HEK293 (cell line): ENCODE results near the gene MUC5AC.

ENCODE experiments used
- CTCF ChIA-PET: fragments of 350-600 bp; formaldehyde crosslinking; extraction: SDS; loops from one replicate; lab custom pipeline; 2021; ENCODE audit warnings: antibody characterized with exemption; lab: Yijun Ruan, JAX
- POLR2A ChIA-PET: fragments of 300-600 bp; formaldehyde crosslinking; extraction: SDS; loops from one replicate; lab custom pipeline; 2020; ENCODE audit warnings: antibody characterized with exemption, inconsistent platforms; lab: Yijun Ruan, JAX
- H3K27ac ChIP-seq: fragments of 200-500 bp; sonication (Bioruptor generic); 2 replicates; pipeline ENCODE4 v1.5.1; 2014; ENCODE audit warnings: low read depth, low read length, control low read depth, inconsistent platforms; ENCODE audit errors: extremely low read depth
- H3K36me3 ChIP-seq, 2 experiments: fragments of 200-500 bp in 1 of 2; sonication (Bioruptor generic) in 1 of 2; 1 replicate in 1 of 2; 2 replicates in 1 of 2; pipeline ENCODE4 v1.5.1; 2014 to 2017; ENCODE audit warnings: inconsistent platforms in 2 of 2, low read length in 2 of 2; ENCODE audit not compliant: control insufficient read depth in 2 of 2, insufficient read depth in 1 of 2
- H3K4me1 ChIP-seq: fragments of 200-500 bp; sonication (Bioruptor generic); 2 replicates; pipeline ENCODE4 v1.5.1; 2014; ENCODE audit warnings: mild to moderate bottlenecking, low read length, inconsistent platforms; ENCODE audit not compliant: control insufficient read depth, insufficient read depth
- H3K4me3 ChIP-seq: 2 replicates; pipeline ENCODE4 v1.5.1; 2011; ENCODE audit warnings: low read depth, mild to moderate bottlenecking, control low read depth, low read length, moderate library complexity
- H3K9me3 ChIP-seq: fragments of 200-500 bp; sonication (Bioruptor generic); 2 replicates; pipeline ENCODE4 v1.5.1; 2014; ENCODE audit warnings: low read depth, low read length, inconsistent platforms; ENCODE audit not compliant: control insufficient read depth, insufficient read depth
- KLF1 ChIP-seq: fragments of 450-650 bp; formaldehyde crosslinking; IDR thresholded peaks from 2 replicates; pipeline ENCODE4 v1.5.1; 2016; ENCODE audit warnings: missing biosample characterization, missing genetic modification characterization
- MEIS1 ChIP-seq: sonication (generic); formaldehyde crosslinking; IDR thresholded peaks from 2 replicates; pipeline ENCODE4 v1.8.1; 2022; ENCODE audit warnings: missing genetic modification reagents, mild to moderate bottlenecking, borderline replicate concordance
- MYNN ChIP-seq: fragments of 450-650 bp; formaldehyde crosslinking; IDR thresholded peaks from 2 replicates; pipeline ENCODE4 v1.5.1; 2016; ENCODE audit warnings: missing biosample characterization, missing genetic modification characterization, borderline replicate concordance
- WT1 ChIP-seq: fragments of 450-650 bp; formaldehyde crosslinking; IDR thresholded peaks from 2 replicates; pipeline ENCODE4 v1.5.1; 2016; ENCODE audit warnings: missing biosample characterization, missing genetic modification characterization
- ZBTB21 ChIP-seq: fragments of 450-650 bp; formaldehyde crosslinking; IDR thresholded peaks from 2 replicates; pipeline ENCODE4 v1.5.1; 2017; ENCODE audit warnings: missing biosample characterization, missing genetic modification characterization
- ZFP41 ChIP-seq: fragments of 450-650 bp; formaldehyde crosslinking; IDR thresholded peaks from 2 replicates; pipeline ENCODE4 v1.5.1; 2016; ENCODE audit warnings: missing biosample characterization, missing genetic modification characterization, borderline replicate concordance
- ZIC2 ChIP-seq: fragments of 450-650 bp; formaldehyde crosslinking; IDR thresholded peaks from 2 replicates; pipeline ENCODE4 v1.5.1; 2016; ENCODE audit warnings: missing biosample characterization, missing genetic modification characterization
- ZNF133 ChIP-seq: fragments of 450-650 bp; formaldehyde crosslinking; IDR thresholded peaks from 2 replicates; pipeline ENCODE4 v1.5.1; 2016; ENCODE audit warnings: missing biosample characterization, missing genetic modification characterization
- ZNF157 ChIP-seq: fragments of 450-650 bp; formaldehyde crosslinking; IDR thresholded peaks from 2 replicates; pipeline ENCODE4 v1.5.1; 2016; ENCODE audit warnings: missing biosample characterization, missing genetic modification characterization
- ZNF19 ChIP-seq: fragments of 450-650 bp; formaldehyde crosslinking; IDR thresholded peaks from 2 replicates; pipeline ENCODE4; 2016; ENCODE audit warnings: missing biosample characterization, missing genetic modification characterization, low read depth
- ZNF202 ChIP-seq: fragments of 450-650 bp; formaldehyde crosslinking; IDR thresholded peaks from 2 replicates; pipeline ENCODE4 v1.5.1; 2016; ENCODE audit warnings: missing biosample characterization, missing genetic modification characterization, borderline replicate concordance
- ZNF221 ChIP-seq: fragments of 450-650 bp; formaldehyde crosslinking; IDR thresholded peaks from 2 replicates; pipeline ENCODE4 v1.5.1; 2017; ENCODE audit warnings: missing biosample characterization, missing genetic modification characterization, borderline replicate concordance
- ZNF248 ChIP-seq: fragments of 450-650 bp; formaldehyde crosslinking; IDR thresholded peaks from 2 replicates; pipeline ENCODE4 v1.5.1; 2017; ENCODE audit warnings: missing biosample characterization, missing genetic modification characterization
- ZNF404 ChIP-seq: fragments of 450-650 bp; formaldehyde crosslinking; IDR thresholded peaks from 2 replicates; pipeline ENCODE4 v1.5.1; 2017; ENCODE audit warnings: missing biosample characterization, missing genetic modification characterization
- ZNF510 ChIP-seq: fragments of 450-650 bp; formaldehyde crosslinking; IDR thresholded peaks from 2 replicates; pipeline ENCODE4 v1.5.1; 2018; ENCODE audit warnings: mild to moderate bottlenecking, missing genetic modification characterization, missing biosample characterization; ENCODE audit not compliant: insufficient replicate concordance
- ZNF521 ChIP-seq: fragments of 450-650 bp; formaldehyde crosslinking; IDR thresholded peaks from 2 replicates; pipeline ENCODE4 v1.5.1; 2017; ENCODE audit warnings: missing biosample characterization, mild to moderate bottlenecking, missing genetic modification characterization
- ZNF548 ChIP-seq: fragments of 450-650 bp; formaldehyde crosslinking; IDR thresholded peaks from 2 replicates; pipeline ENCODE4 v1.5.1; 2016; ENCODE audit warnings: missing biosample characterization, missing genetic modification characterization
- ZNF621 ChIP-seq: fragments of 450-650 bp; formaldehyde crosslinking; IDR thresholded peaks from 2 replicates; pipeline ENCODE4 v1.5.1; 2017; ENCODE audit warnings: missing biosample characterization, missing genetic modification characterization
- ZNF658 ChIP-seq: fragments of 450-650 bp; formaldehyde crosslinking; IDR thresholded peaks from 2 replicates; pipeline ENCODE4; 2016; ENCODE audit warnings: missing biosample characterization, missing genetic modification characterization
- ZNF830 ChIP-seq: fragments of 450-650 bp; IDR thresholded peaks from 2 replicates; pipeline ENCODE4 v1.5.0; 2018; ENCODE audit warnings: missing biosample characterization, missing genetic modification characterization, low read depth, mild to moderate bottlenecking, moderate library complexity
- ZSCAN16 ChIP-seq: fragments of 450-650 bp; formaldehyde crosslinking; IDR thresholded peaks from 2 replicates; pipeline ENCODE4 v1.5.1; 2016; ENCODE audit warnings: missing biosample characterization, missing genetic modification characterization
- TF ChIP-seq, protein P1 (sequence below): fragments of 450-650 bp; IDR thresholded peaks from 2 replicates; pipeline ENCODE4 v1.5.1; 2018; ENCODE audit warnings: missing biosample characterization, mild to moderate bottlenecking, missing genetic modification characterization
- TF ChIP-seq, protein P2 (sequence below): fragments of 450-650 bp; formaldehyde crosslinking; IDR thresholded peaks from 2 replicates; pipeline ENCODE4 v1.5.1; 2016; ENCODE audit warnings: missing biosample characterization, missing genetic modification characterization

The MUC5AC gene

DNA sequence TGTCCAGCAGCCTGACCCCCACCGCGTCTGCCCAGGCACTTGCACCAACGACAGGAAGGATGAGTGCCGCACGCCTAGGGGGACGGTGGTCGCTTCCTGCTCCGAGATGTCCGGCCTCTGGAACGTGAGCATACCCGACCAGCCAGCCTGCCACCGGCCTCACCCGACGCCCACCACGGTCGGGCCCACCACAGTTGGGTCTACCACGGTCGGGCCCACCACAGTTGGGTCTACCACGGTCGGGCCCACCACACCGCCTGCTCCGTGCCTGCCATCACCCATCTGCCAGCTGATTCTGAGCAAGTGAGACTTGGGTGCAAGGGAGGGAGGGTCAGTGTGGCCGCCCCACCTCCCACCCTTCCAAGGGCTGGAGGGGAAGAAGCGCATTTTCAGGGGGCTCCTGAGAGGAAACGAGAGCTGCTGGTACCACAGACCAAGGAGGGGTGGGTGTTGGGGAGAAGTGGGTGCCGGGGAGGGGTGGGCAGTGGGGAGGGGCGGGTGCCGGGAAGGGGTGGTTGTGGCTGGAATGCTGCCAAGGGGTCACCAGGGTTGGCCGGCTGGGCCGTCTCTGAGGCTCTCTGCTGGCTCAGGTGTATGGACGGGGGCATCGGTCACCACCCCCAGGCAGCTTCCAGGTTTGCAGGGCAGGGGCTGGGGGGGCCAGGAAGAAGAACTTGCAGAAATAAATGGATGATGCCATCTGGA lies 37.4 kb downstream of the MUC5AC start:
- ChIA-PET CTCF (interaction anchor here (0.7 kb wide), 1 partner anchor 12 kb away, joined by 5 read pairs; no protein-coding TSS in a partner anchor), POLR2A (no interaction called here)
- Histone ChIP-seq H3K36me3 (no peaks in the 10 kb centered on the region), H3K4me1 (no peaks in the 10 kb centered on the region), H3K27ac (no peak overlapping the region), H3K9me3 (no peaks in the 10 kb centered on the region), H3K4me3 (no peak overlapping the region)
- TF ChIP-seq ZNF521 (no peak), ZNF658 (no peak), ZNF404 (tag by site-specific recombination) (no peak), MEIS1 (no peak), ZNF621 (tag by site-specific recombination) (no peak), ZSCAN16 (no peak), ZNF248 (tag by site-specific recombination) (no peak), ZNF221 (no peak), ZBTB21 (tag by site-specific recombination) (no peak)
- TF ChIP-seq, protein P1, sequence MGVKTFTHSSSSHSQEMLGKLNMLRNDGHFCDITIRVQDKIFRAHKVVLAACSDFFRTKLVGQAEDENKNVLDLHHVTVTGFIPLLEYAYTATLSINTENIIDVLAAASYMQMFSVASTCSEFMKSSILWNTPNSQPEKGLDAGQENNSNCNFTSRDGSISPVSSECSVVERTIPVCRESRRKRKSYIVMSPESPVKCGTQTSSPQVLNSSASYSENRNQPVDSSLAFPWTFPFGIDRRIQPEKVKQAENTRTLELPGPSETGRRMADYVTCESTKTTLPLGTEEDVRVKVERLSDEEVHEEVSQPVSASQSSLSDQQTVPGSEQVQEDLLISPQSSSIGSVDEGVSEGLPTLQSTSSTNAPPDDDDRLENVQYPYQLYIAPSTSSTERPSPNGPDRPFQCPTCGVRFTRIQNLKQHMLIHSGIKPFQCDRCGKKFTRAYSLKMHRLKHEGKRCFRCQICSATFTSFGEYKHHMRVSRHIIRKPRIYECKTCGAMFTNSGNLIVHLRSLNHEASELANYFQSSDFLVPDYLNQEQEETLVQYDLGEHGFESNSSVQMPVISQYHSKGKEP, result no peak
- TF ChIP-seq, protein P2, sequence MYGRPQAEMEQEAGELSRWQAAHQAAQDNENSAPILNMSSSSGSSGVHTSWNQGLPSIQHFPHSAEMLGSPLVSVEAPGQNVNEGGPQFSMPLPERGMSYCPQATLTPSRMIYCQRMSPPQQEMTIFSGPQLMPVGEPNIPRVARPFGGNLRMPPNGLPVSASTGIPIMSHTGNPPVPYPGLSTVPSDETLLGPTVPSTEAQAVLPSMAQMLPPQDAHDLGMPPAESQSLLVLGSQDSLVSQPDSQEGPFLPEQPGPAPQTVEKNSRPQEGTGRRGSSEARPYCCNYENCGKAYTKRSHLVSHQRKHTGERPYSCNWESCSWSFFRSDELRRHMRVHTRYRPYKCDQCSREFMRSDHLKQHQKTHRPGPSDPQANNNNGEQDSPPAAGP (tag by site-specific recombination), result no peak

DNA sequence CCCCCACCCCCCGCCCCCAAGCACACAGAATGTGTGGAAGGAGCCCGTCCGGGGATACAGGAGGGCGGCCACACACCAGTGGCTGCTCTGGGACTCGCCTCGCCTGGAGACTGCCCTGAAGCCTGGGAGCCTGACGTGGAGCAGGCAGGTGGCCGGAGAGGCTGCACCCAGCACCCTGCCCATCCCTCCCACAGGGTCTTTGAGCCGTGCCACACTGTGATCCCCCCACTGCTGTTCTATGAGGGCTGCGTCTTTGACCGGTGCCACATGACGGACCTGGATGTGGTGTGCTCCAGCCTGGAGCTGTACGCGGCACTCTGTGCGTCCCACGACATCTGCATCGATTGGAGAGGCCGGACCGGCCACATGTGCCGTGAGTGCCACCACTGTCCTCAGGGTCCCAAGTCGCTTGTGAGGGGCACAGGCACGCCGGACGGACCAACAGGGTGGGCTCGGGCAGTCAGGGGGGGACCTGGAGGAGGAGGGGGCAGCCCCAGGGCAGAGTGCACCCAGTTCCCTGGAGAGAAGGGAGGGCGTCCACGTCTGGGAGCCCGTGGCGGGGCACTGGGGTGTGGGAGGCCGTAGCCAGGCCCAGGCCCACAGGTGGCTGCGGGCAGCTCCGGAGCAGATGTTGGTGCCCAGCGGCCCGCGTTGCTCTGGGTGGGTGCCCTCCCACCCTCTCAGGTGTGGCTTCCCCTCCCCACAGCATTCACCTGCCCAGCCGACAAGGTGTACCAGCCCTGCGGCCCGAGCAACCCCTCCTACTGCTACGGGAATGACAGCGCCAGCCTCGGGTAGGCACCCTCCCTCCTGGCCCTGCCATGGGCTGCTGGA lies 38.1 kb downstream of the MUC5AC start:
- no peak overlapping the region for H3K27ac ChIP-seq
- no peaks in the 10 kb centered on the region for H3K4me1 ChIP-seq
- CTCF ChIA-PET, result interaction anchor here (0.7 kb wide), 1 partner anchor 11 kb away, joined by 5 read pairs; no protein-coding TSS in a partner anchor
- POLR2A ChIA-PET, result no interaction called here
- H3K9me3 ChIP-seq, result no peaks in the 10 kb centered on the region
- H3K36me3 ChIP-seq, result no peaks in the 10 kb centered on the region
- H3K4me3 ChIP-seq, result no peak overlapping the region
- TF ChIP-seq ZFP41 (tag by site-specific recombination) (no peak), ZNF133 (tag by site-specific recombination) (no peak), ZNF510 (no peak), ZNF202 (tag by site-specific recombination) (no peak), KLF1 (tag by site-specific recombination) (no peak), ZNF830 (tag by site-specific recombination) (no peak), ZNF548 (tag by site-specific recombination) (no peak), ZBTB21 (tag by site-specific recombination) (no peak), ZIC2 (tag by site-specific recombination) (no peak), ZNF19 (tag by site-specific recombination) (no peak), WT1 (tag by site-specific recombination) (no peak), ZNF157 (tag by site-specific recombination) (no peak), MYNN (tag by site-specific recombination) (no peak)
